Subcutaneous adipose tissue (tissue), 4 donors: ENCODE measurements around the gene RBMS3. TPM values are rescaled to one million over a fixed set of nuclear protein-coding genes. Genes with fewer than 3 reads are reported as not detected.

Source experiments
- total RNA-seq, 4 donors: library from RNA; depleted of rRNA; stranded (reverse); fragments of >200 nt; gene quantifications; one replicate each; pipeline ENCODE4 v1.1.0, GENCODE V29; 2016
- TF ChIP-seq, protein P1 (sequence below): fragments of 450-650 bp; IDR thresholded peaks from one replicate; pipeline ENCODE4 v1.5.1; 2016; ENCODE audit warnings: low read depth, mild to moderate bottlenecking, control low read depth, antibody characterized with exemption, moderate library complexity

Gene RBMS3
- total RNA-seq, 4 donors from 2014 or later, result 98.6 to 171 (median 117) TPM

DNA sequence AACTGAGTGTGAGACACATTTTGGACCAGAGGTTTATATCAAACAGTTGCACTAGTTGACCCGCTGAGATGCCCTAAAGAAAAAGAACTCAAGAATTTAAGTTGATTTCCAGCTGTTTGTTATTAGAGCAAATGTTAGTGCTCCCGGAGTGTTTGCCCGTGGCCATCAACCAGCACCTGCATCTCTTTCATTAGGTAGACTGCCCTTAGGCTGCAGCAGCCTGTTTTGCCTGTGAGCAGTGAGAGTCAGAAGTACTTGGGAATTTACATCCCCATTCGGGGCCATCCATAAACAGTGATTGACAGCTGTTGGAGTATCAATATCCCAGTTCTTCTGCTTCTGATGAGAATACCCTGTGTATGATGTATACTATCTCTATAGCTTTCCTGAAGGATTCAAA is 492.6 kb downstream of the RBMS3 start:
- TF ChIP-seq, protein P1, sequence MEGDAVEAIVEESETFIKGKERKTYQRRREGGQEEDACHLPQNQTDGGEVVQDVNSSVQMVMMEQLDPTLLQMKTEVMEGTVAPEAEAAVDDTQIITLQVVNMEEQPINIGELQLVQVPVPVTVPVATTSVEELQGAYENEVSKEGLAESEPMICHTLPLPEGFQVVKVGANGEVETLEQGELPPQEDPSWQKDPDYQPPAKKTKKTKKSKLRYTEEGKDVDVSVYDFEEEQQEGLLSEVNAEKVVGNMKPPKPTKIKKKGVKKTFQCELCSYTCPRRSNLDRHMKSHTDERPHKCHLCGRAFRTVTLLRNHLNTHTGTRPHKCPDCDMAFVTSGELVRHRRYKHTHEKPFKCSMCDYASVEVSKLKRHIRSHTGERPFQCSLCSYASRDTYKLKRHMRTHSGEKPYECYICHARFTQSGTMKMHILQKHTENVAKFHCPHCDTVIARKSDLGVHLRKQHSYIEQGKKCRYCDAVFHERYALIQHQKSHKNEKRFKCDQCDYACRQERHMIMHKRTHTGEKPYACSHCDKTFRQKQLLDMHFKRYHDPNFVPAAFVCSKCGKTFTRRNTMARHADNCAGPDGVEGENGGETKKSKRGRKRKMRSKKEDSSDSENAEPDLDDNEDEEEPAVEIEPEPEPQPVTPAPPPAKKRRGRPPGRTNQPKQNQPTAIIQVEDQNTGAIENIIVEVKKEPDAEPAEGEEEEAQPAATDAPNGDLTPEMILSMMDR, result no peak

DNA sequence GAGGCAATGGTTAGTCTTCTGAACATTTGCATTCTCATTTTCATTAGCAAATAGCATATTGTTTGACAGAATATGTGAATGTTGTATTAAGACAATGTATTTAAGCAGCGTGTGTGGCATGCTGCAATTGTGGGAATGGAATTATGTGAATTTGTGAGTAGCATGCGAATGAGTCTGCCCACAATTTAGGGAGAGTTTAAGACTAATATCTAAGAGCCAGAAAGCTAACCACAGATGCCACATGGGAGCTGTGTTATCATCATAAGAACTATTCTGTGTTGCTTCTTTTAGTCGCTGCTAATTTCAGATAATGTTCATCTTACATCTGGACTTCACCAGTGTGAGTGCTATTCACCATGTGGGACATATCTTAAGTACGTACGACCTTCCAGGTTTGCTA is 494.5 kb downstream of the RBMS3 start:
- TF ChIP-seq, protein P1, result no peak

DNA sequence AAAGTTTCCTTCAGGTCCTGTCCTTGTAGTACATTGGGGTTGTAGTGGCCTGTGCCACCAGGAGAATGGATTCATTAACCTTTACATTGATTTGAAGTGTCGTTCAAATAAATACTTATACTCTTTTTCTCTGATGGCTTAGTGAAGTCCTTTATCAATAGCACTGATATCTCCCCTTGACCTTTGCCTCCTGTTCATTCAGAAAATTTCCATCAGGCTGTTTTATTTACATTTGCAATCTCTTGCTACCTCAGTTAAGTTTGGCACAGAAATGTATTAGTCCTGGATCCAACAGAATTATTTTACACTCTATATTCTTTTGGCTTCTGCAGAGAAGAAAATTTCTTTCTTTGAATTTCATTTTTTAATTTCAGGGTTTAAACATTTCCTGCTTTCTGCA is 497.0 kb downstream of the RBMS3 start:
- TF ChIP-seq, protein P1, result no peak

DNA sequence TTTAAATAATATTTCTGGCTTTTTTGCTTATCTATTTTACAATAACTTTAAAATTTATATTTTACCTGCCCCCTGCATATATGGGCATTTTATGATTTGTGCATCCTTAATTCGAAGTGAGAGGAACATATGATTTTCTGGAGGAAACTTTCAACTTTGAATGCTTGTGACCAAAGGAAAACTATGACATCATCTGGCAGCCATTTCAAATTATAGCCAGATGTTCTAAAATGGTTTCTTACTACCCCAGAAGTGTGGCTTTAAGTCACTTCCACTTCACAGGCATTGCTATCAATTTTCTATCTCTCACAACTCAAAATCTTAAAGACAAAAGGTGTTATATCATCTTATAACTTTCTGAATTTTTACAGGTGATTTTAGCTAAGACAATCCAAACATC is 508.8 kb downstream of the RBMS3 start:
- TF ChIP-seq, protein P1, result no peak

DNA sequence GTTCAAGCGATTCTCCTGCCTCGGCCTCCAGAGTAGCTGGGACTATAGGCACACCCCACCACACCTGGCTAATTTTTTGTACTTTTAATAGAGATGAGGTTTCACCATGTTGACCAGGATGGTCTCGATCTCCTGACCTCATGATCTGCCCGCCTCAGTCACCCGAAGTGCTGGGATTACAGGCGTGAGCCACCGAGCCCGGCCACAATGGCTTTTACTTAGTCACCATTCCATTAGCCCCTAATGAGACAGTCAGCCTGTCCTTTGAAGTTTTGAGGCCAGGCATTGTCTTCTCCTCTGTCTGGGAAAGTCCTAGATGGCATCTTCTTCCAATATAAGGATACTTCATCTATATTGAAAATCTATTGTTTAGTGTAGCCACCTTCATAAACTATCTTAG is 515.9 kb downstream of the RBMS3 start:
- TF ChIP-seq, protein P1, result no peak

DNA sequence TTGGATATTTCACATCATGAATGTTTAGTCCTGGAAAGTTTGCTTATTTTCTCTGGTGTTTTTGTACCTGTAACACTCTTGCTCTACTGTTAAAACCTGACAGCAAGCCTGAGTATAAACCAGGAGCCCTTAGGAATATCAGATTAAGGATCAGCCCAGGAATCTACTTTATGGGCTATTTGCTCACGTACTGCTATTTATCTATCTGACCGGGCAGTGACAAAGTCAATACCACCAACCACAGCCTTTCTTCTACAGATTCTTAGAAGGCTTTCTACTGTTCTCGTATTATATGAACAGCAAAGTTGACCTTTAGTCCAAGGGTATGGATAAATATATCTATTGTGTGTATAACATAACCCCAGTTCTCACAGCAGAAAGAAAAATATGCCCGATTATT is 521.2 kb downstream of the RBMS3 start:
- TF ChIP-seq, protein P1, result no peak

DNA sequence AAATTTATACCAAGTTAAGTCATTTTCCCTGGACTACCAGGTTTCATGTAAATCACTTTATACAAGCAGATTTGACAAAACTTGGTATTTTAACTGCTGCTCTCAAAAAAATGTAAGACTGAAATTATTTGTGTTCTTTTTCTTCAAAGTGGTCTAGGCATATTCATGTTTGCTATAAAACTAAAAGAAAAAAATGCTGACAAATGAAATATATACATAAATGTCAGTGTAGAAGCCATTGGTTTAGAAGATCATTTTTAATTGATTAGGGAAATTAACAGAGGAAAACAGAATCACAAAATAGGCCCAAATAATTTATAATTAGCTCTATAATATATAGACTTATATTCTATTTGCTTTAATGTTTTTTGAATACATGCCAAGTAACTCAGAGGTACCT is 523.2 kb downstream of the RBMS3 start:
- TF ChIP-seq, protein P1, result no peak
